NCI-H524 (cell line): ENCODE measurements around the gene SPEM1.

ENCODE experiments used
- DNase-seq, 2 experiments: peaks; one replicate each; lab custom pipeline; 2025; lab: John Stamatoyannopoulos, UW

SPEM1 gene

DNA sequence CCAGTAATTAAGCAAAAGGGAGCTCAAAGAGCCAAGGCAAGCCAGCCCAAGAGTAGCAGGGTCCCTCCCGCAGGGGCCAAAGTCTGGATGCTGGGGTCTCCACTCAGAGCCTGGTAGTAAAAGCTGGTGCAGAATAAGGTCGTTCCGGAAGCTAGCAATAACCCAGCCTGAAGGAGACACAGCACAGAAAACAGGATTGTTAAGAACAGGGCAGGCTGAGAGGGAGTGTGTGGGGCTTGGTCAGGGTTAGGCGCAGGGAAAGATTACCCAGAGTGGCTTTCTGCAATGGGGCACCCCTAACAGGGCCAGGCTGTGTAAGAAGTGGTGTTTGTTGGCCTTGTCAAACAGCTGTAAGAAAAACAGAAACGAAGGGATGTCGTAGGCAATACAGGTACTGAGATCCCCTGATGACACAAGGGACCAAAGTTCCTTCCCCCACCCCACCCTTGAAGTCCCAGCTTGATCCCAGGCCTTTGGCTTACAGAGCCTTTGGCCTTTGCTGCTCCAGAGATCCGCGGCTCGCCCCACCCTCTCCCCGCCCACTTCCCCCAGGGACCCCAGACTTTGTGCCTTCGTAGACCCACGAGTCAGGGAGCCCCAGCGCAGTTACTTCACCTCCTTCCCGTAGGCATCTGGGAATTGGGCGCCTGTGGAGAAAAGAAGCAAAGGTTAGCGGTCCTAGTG is 16.9 kb upstream of the SPEM1 start:
- peak in 1 of 2 experiments; percentile 20 for DNase-seq

DNA sequence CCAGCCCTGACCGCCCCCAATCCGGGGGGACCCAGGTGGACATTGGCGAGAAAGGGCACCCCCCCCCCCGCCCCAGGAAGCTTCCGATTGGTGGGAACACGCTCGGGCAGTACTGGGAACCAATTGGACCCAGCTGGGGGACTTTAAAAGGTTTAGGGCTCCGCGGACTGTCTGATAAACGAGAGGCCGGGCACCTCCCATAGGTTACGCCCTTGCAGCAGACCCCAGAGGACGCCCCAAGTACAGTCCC is 16.5 kb upstream of the SPEM1 start:
- peak in 1 of 2 experiments; percentile 60 for DNase-seq

- DNase-seq: peak; percentile 93 to 95
Observed at GRCh38 chr17:7403977-7404736, 16.0 kb upstream of the SPEM1 start, which contains the start of gene TMEM256. Gene TMEM256, minus strand, starts transcription at chr17:7404097. Its CDS starts 13 bp downstream, at chr17:7404084.

GRCh38 chr17:7404737-7405349 is 15.3 kb upstream of the SPEM1 start:
- DNase-seq: peak in 1 of 2 experiments; percentile 5

DNA sequence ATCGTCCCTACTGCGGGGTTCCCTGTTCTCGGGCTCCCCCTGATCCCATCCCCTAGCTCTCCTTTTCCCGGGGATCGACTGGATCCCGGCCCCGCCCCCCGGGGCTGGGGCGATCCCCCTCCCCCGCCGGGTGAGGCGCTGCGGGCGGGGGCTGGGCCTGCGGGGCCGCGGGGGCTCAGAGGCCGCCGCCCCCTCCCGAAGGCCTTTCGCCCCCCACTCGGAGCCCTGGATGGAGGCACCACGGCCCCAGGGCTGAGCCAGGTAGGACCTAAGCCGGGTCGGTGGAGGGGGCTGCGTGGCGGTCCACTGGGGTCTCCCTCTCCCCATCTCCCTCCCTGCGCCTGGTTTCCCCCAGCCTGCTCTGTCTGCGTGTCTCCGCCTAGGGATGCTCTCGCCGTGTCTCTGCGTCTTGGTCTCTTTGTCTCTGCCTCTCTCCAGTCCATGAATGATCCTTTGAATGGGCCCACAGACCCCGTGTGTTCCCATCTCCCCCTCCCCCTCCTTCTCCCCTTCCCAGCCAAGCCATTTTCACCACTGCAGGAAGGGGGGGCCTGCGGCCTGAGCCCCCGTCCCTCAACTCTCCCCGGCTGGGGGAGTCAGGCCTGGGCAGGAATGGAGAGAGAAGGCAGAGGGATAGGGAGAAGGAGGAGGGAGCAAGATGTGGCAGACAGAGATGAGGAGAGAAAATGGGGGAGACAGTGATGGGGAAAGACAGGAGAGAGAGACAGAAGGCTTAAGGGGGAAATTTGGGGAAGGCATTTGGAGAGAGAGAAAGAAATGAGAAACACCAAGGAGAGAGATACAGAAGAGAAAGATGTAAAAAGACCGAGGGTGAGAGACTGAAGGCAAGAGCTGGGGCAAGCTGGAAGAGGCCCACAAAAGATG is 14.5 kb upstream of the SPEM1 start:
- no peak for DNase-seq

- no peak for DNase-seq
Observed at GRCh38 chr17:7406235-7406825, 13.8 kb upstream of the SPEM1 start.

- no peak for DNase-seq
Observed at GRCh38 chr17:7407082-7407481, 13.0 kb upstream of the SPEM1 start.

DNA sequence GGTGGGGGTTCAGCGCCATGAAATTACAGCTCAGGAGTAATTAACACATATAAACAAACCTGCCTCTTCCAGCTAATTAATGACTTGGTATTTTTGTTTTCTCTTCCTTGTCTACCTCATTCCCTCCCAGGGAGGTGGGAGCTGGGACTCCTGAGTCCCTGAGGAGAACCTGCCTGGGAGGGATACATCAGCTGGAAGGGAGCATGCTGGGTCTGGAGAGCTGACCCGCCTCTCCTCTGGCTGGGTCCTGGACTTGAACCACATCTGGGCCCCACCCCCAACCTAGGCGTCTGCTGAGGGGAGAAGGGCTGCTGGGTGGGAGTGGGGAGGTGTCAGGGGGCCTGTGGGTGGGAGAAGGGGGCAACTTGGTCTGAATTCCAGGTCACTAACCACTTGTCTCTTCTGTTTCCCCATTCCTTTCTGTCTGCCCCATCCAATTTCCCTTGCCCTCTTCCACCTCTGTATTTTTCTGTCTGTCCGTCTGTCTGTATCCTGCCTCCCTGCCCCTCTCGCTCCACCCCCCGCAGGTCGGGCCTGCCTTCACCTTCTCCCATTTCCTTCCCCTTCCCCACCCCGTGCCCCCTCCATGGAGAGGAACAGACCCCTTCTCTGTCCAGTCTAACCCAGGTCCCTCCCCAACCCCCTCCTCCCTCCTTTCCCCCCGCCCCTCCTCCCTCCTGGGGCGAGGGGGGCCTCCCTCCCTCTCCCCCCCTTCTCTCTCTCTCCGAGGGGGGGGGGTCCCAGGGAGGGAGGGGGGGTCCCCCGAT is 12.5 kb upstream of the SPEM1 start, which contains the start of gene NLGN2:
TSS of gene NLGN2 (plus strand) at position 361 of the 767 bp plus-strand sequence. CDS start 411 bp downstream, outside the sequence.
- DNase-seq: no peak

DNA sequence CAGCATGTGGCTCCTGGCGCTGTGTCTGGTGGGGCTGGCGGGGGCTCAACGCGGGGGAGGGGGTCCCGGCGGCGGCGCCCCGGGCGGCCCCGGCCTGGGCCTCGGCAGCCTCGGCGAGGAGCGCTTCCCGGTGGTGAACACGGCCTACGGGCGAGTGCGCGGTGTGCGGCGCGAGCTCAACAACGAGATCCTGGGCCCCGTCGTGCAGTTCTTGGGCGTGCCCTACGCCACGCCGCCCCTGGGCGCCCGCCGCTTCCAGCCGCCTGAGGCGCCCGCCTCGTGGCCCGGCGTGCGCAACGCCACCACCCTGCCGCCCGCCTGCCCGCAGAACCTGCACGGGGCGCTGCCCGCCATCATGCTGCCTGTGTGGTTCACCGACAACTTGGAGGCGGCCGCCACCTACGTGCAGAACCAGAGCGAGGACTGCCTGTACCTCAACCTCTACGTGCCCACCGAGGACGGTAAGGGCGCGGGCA is 11.8 kb upstream of the SPEM1 start:
- no peak for DNase-seq

DNA sequence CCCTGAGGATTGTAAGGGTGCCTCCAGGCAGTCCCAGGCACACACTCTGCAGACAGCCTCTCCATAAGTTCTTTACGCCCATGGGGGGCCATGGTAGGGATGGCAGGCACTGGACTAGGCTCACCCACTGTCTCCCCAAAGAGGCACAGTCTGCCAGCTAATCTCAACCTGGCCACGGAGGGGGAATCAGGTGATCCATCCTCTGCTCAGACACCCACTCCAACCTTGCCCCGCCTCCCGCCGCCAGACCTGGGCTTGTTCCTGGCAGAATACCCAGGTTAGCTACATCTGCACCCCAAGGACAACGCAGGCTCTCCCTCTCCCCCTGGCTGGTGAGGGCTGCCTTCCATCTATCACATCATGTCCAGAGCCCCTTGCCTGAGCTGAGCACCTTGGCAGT is 11.3 kb upstream of the SPEM1 start:
- no peak for DNase-seq

GRCh38 chr17:7409716-7410115 is 10.4 kb upstream of the SPEM1 start:
- DNase-seq: no peak

GRCh38 chr17:7410634-7411426 is 9.3 kb upstream of the SPEM1 start:
- no peak for DNase-seq

DNA sequence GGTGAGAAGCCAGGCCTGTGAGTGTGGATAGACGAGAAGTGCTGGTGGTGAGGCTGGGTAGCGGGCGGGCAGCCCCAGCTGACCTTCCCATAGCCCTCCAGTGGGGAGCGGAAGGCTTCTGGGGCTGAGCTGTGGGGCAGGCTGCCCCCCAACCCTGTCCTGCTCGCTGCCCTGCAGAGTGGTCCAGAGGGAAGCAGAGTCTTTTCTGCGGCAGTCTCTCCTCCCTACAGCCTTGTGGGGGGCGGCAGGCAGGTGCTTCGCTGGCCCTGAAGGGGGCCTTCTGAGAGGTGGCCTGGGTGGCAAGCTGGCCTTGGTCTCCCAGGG is 8.7 kb upstream of the SPEM1 start:
- no peak for DNase-seq

- DNase-seq: no peak
Observed at GRCh38 chr17:7413346-7413985, 6.7 kb upstream of the SPEM1 start.

GRCh38 chr17:7414837-7415236 is 5.3 kb upstream of the SPEM1 start:
- DNase-seq: no peak

GRCh38 chr17:7415784-7416183 is 4.3 kb upstream of the SPEM1 start:
- DNase-seq: no peak

DNA sequence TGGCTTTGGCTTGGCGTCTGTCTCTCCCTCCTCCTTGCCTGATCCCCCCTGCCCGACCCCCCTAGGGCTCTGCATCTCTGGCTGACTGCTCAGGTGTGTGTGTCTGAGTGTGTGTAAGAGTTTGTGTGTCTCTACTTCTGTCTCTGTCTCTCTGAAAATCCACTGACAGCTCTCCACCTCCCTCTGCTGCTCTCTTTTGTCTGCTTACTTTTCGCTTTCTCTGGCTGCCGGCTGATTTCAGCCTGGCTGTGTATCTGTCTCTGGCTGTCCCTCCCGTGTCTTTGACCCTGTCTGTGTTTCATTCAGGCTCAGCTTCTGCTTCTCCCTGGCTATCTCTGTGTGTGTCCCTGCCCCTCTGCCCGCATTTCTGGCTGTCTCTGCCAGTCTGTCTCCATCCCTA is 3.8 kb upstream of the SPEM1 start:
- no peak for DNase-seq

- no peak for DNase-seq
Observed at GRCh38 chr17:7417056-7417655, 3.0 kb upstream of the SPEM1 start.

DNA sequence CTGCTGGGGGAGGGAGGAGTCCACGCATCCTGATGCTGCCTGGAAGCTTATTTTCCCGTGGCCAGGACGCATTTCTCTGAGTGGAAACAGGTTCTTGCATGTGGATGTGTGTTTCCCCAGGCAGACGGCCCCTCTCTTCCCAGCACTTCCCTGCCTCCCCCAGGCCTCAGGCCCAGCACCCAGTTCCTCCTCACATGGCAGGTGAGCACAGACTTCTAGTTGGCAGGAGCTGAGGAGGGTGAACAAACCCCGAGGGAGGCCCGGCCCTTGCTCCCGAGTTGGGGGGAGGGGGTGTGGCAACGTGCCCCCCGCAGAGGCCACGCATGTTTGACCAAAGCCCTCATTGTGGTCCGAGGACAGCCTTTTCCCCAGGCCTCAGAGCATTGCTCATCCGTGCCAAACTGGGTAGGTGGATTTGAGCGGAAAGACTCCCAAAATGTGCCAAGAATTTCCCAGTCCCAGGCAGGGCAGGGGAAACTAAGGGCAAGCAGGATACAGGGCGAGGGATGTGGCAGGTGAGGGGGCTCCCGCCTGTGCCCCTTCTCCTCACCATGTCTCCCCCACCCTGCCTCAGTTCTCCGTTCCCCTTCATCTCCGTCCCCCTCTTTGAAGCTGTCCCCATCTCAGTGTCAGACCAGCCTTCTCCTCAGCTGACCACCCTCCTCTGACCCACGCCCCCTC is 1.5 kb upstream of the SPEM1 start:
- DNase-seq: no peak
